Measurements from ENCODE around the gene CHST15.

DNA sequence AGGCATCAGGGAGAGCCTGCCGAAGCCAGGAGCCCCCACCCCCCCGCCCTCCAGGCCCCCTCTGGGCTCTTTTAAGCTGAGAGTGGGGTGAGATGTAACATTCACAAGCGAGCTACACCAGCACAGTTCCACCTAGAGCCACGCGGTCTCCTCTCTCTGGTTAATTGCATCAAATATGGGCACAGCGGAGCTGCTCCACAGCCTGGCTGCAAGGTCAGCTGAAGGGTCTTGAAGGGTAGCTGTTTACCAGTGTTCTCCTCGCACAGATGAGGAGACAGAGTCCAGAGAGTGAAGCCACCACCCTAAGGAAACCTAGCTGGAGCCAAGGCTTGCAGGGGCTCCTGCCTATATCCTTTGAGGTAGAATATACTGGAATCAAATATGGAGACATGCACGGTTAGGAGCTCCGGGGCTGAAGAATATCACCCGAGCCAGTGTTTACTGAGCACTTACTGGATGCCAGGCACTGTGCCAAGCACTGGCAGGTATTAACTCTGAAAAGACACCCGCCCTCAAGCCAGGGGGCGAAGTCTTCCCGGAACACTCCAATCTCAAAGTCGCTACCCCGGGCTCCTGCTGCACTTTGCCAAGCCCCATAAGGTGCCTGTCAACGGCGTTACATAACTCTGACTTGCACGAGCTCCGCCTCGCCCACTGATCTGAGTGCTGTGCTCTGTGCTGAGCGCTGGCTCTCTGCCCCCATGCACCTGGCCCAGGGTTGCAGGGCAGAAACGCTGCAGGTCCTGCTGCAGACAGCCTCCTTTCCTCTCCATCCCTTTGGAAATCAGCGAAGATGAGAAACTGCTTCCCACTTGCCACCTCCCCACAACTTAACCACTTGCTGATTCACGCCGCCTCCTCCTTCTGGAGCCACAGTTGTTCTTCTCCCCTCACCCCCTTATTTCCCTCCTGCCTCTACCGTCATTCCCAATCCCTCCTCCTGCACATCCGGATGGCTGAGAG, 5.4 kb downstream of the CHST15 start:
- TF ChIP-seq CTCF (IDR thresholded peaks at IDR 0.05): no peak
- no peak for TF ChIP-seq POLR2A (IDR thresholded peaks at IDR 0.05)
